HG03039 (cell line): Measurements from ENCODE around the gene MICB.
A peak's percentile ranks its signal among the peaks of the same experiment; 100 is the strongest.
"Not testable (repeated sequence)": the region's sequence is repeated elsewhere in the genome, so short reads cannot be mapped to it uniquely, and the experiment has no call there.

Experiments used
- ATAC-seq: cut with Tn5 transposase; IDR thresholded peaks from one replicate; pipeline ENCODE4 v1.9.1; 2021; ENCODE audit warnings: mild to moderate bottlenecking, moderate library complexity; ENCODE audit not compliant: unreplicated experiment

The MICB gene

DNA sequence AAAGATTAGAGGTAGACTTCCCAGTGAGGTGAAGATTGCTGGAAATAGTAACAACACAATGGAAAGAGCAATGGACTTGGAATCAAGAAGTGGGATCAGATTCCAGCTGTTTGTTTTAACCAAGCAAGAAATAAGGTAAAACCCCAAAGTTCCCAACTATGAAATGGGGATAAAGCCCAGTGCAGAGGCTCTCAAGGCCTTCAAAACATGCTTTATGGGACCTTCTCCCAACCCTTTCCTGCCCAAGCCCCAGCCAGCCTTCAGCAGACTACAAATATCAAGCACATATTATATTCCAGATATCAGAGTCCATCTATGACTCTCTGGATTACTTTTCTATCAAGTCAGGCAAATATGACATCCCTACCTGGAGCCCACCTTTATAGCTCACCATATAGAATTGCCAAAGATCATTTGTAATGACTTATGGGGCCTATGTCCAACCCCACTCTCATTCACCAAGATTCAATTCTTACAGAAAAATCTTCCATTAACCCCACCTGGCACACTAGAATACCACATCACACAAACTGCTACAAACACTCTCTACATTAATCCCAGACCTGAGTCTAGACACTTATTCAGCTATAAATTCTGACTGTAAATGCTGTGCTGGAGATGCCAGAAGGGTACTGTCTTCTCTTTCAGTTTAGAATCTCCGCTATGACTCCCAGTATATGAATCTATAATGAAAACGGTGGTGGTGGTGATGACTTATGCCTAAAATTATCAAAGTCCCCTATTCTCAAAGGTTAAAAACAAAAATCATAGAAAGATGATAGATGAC, 37.8 kb downstream of the MICB start:
- no peak for ATAC-seq

GRCh38 chr6:31538805-31539400, 41.0 kb downstream of the MICB start:
- no peak for ATAC-seq

DNA sequence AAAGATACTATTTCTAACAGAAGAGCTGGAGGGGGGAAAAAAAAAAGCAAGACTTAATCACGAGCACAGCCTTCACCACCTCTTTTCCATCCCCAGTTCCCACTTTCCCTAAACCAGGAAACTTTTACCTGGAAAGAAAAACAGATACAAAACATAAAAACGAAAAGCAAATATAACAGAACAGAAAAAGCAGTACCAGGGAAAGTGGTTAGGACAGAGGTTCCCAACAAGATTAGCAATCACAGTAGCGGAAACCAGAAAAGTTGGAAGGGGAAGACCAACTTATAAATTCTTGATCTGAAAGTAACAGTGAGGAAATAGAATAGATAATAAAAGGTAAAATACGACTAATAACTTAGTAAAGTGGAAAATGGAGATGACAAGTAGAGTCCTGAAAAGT, 42.7 kb downstream of the MICB start:
- ATAC-seq: no peak

DNA sequence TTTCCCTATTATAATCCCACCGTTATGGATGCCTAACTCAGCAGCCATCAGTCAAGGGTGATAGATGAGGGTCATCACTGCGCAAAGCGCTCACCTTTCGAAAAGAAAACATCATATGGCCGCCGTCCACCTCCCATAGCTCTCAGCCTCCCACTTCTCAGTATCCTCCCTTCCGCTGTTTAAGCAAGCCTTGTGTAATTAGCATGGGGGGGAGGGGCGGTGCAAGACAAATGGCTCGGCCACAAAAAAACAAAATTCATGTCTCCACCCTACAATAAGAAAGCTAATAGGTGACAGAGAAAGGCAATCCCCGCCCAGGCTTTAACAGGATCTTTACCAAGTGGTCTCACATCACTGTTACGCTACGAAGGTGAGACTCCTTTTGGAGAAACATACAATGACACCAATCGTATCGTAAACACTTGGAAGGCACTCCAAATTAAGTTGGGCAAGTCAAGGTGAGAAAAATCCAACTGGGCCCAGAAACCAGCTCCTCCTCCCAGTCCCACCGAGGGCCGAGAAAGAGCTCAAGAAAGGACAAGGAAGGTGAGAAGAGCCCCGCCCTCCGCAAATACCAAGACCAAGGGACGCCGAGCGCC, 43.2 kb downstream of the MICB start:
- no peak for ATAC-seq

DNA sequence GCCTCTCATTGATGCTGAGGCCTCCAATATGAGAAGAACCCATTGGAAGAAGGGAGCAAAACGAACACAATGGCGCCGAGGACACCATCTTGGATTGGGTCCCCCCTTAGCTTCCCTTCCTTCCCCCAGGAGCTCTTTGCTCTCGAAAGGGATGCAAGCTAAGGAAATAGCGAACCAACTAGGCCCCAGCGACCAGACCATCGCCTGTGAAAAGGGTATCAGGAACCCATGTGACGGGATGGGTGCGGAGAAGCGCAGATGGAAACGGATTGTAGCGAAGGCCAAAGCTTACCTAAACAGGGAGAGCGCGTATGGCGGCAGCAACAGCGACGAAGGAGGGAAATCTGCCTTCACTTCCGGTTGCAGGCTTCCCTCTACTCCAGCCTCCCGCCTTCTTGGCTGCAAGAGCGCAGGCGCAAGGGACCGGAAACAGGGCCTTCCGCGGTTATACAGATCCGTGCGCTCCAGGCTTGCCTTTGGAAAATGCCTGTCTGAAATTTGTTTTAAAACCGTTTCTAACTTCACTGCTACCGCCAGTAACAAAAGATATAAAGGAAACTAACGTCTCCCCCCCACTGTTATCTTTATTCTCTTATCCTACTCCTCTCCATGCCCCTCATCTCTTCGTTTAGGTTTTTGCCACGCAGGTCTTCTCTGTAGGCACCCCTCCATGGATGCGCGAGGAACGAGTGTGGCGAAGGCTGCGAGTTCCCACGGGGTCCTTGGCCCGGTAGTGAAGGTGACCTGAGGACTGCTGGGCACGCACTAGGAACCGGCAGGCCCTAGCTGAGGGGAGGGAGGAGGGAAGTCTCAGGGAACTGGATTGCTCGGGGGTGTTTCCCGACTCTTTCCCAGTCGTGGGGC, 43.9 kb downstream of the MICB start, which contains the start of gene DDX39B:
Gene DDX39B, minus strand, starts transcription at position 346 of the 864 bp plus-strand sequence. CDS start 1,471 bp downstream, outside the sequence.
- peak; percentile 60 for ATAC-seq

GRCh38 chr6:31543639-31544038, 45.7 kb downstream of the MICB start:
- no peak for ATAC-seq

- ATAC-seq: no peak
Measured at GRCh38 chr6:31544676-31545075, 46.7 kb downstream of the MICB start.

- ATAC-seq: no peak
Measured at GRCh38 chr6:31545291-31545690, 47.3 kb downstream of the MICB start.

GRCh38 chr6:31546339-31546957, 48.5 kb downstream of the MICB start, which contains the start of gene ATP6V1G2:
Gene ATP6V1G2 (minus strand): TSS chr6:31546608. CDS start chr6:31546559, 49 bp downstream.
- ATAC-seq: peak; percentile 39

DNA sequence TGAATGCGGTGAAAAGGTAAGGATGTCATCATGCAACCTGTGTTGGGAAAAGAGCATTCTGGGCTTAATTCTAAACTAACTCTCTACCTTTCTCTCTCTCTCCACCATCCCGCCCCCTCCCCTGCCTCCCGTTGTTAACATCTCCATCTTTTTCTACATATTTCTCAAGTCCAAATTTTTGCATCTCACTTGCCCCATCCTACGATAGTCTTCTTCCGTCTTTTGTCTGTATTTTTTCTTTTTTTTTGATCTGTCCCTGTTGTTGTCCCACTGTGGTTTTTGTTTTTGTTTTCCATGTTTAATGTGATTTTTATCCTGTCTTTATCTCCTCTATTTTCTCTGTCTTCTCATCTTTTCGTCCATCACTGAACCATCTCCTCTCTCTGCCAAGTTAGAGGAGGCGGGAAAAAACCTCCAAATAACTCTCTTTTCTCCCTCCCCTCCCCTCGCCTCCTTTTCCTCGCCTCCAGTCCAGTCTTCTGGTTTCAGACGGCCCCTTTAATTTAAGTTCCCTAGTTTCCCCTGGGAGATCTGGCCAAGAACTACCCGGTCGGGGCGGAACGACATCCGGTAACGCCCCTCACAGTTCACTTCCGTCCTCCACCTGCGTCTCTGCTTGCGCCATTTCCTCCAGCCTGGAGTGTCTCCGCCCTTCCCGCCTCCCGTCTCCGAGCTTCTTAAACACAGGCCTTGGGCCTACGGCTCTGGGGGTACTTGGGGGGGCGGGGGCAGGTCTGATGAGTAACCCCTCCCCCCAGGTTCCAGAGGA, 49.2 kb downstream of the MICB start, which contains the start of gene NFKBIL1:
Gene NFKBIL1, plus strand, starts transcription at position 651 of the 769 bp plus-strand sequence. Its CDS starts 87 bp downstream, at position 738.
- ATAC-seq: no peak

DNA sequence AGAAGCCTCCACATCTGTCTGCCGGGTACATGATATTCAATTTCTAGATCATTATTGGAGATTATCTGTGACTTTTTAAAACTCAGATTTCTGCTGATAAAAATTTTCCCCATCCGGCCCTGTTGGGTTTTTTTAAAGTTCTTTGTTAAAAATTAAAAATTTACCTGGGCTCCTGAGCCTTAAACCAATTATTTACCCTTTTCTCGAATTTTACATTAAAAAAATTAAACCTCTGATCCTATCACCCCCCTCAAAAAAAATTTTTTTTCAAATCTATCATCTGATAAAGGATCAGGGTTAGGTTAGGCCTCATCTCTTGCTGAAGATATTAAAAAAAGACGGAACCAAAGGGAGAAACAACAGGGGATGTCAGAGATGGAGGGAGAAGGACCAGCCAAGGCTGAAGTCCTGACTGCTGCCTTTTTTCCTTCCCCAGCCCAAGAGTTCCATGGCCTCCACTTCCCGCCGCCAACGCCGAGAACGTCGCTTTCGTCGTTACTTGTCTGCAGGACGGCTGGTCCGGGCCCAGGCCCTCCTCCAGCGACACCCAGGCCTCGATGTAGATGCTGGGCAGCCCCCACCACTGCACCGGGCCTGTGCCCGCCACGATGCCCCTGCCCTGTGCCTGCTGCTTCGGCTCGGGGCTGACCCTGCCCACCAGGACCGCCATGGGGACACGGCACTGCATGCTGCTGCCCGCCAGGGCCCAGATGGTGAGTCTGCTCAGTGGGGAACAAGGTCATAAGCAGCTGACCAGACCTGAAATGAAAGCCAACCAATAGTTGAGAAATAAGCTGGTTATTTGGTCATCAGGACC, 50.0 kb downstream of the MICB start:
- no peak for ATAC-seq

- ATAC-seq: no peak
Measured at GRCh38 chr6:31548544-31548873, 50.6 kb downstream of the MICB start.

- ATAC-seq: not testable (repeated sequence)
Measured at GRCh38 chr6:31551371-31551770, 53.4 kb downstream of the MICB start.

GRCh38 chr6:31556307-31556706, 58.4 kb downstream of the MICB start:
- ATAC-seq: no peak

DNA sequence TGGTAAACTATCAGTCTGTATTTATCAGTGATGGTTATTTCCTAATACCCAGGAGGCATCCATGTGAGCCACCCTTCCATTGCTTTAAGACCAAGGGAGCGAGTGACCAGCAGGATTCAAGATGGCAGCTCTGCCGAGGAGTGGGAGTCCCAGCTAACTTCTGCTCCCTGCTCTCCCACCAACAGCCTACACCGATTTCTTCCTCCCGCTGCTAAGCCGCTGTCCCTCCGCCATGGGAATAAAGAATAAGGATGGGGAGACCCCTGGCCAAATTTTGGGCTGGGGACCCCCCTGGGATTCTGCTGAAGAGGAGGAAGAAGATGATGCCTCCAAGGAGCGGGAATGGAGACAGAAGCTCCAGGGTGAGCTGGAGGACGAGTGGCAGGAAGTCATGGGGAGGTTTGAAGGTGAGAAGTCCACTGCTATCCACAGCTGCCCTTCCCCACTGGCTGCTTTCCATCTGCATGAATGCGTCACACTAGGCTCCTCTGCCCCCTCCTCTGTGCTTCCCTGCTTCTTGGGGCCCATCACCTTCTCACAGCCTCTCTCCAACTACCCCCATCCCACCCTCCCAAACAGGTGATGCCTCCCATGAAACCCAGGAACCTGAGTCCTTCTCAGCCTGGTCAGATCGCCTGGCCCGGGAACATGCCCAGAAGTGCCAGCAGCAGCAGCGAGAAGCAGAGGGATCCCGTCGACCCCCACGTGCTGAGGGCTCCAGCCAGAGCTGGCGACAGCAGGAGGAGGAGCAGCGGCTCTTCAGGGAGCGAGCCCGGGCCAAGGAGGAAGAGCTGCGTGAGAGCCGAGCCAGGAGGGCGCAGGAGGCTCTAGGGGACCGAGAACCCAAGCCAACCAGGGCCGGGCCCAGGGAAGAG, 59.7 kb downstream of the MICB start:
- no peak for ATAC-seq

- ATAC-seq: no peak
Measured at GRCh38 chr6:31558318-31558625, 60.3 kb downstream of the MICB start.

DNA sequence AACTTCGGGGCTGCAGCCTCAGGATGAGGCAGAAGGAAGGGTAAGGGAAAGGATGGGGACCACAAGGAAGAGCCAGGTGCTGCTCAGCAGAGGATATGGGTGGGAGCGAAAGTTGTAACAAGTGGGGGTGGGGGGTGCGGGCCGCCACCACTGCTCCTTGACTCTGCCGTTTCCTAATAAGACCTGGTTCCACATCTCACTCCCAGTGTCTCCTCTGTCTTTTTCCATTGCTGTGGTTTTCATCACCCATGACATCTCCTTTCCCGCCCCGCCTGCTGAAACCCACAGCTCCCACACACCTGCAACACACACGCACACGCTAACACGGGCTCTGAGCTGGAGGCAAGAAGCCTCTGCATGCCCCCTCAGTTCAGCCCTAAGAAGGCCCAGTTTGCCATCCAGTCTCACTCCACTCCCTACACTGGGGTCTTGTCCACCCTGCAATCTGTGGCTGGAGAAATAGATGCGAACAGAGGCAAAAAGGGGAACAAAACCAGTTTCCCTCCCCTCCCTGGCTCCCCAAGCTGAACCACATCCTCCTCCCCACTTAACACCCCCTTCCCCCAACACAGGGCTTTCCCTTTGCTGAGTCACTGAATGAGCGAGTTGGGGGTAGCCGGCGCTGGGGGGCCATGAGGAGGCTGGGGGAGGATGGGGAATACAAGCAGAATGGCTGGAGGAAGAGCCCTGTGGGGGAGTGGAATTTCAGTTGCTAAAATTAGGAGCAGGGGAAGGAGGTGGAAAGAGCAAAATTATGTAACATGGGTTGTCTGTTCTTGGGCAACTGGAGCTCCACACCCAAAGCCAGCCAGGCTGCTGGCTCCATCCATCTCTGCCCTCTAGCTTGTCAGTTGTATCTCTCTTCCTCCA, 60.9 kb downstream of the MICB start:
- no peak for ATAC-seq
